ENCODE results near the gene NKAIN1.

NKAIN1 gene

GRCh38 chr1:31163866-31164265 lies 75.8 kb downstream of the NKAIN1 start:
- no peak for DNase-seq (ENCODE audit: insufficient read length, low spot score)
- TF ChIP-seq TAF1 (IDR thresholded peaks at IDR 0.05; ENCODE audit: low read depth, low read length), result no peak
- TF ChIP-seq SPI1 (IDR thresholded peaks at IDR 0.05; ENCODE audit: low read depth, low read length), result no peak
- TF ChIP-seq PAX5 (IDR thresholded peaks at IDR 0.05; ENCODE audit: insufficient read depth, low read length, severe bottlenecking), result no peak
- no peak for TF ChIP-seq POLR2A (IDR thresholded peaks at IDR 0.05; ENCODE audit: low read depth, low read length)
- TF ChIP-seq POU2F2 (IDR thresholded peaks at IDR 0.05; ENCODE audit: low read depth, low read length), result no peak
- no peak for TF ChIP-seq POLR2AphosphoS5 (IDR thresholded peaks at IDR 0.05; ENCODE audit: low read depth, low read length)
- FAIRE-seq, result no peak

- DNase-seq (ENCODE audit: insufficient read length, low spot score) (no peak), FAIRE-seq (no peak)
- TF ChIP-seq TAF1 (IDR thresholded peaks at IDR 0.05; ENCODE audit: low read depth, low read length) (no peak), SPI1 (IDR thresholded peaks at IDR 0.05; ENCODE audit: low read depth, low read length) (no peak), PAX5 (IDR thresholded peaks at IDR 0.05; ENCODE audit: insufficient read depth, low read length, severe bottlenecking) (no peak), POLR2AphosphoS5 (IDR thresholded peaks at IDR 0.05; ENCODE audit: low read depth, low read length) (no peak), POU2F2 (IDR thresholded peaks at IDR 0.05; ENCODE audit: low read depth, low read length) (no peak), POLR2A (IDR thresholded peaks at IDR 0.05; ENCODE audit: low read depth, low read length) (no peak)
Observed at GRCh38 chr1:31161571-31161970, 78.1 kb downstream of the NKAIN1 start.

GRCh38 chr1:31159869-31160611 lies 79.6 kb downstream of the NKAIN1 start:
- no peak for FAIRE-seq
- TF ChIP-seq PAX5 (IDR thresholded peaks at IDR 0.05; ENCODE audit: insufficient read depth, low read length, severe bottlenecking), result no peak
- TF ChIP-seq POU2F2 (IDR thresholded peaks at IDR 0.05; ENCODE audit: low read depth, low read length), result no peak
- TF ChIP-seq SPI1 (IDR thresholded peaks at IDR 0.05; ENCODE audit: low read depth, low read length), result no peak
- no peak for TF ChIP-seq TAF1 (IDR thresholded peaks at IDR 0.05; ENCODE audit: low read depth, low read length)
- no peak for TF ChIP-seq POLR2AphosphoS5 (IDR thresholded peaks at IDR 0.05; ENCODE audit: low read depth, low read length)
- TF ChIP-seq POLR2A (IDR thresholded peaks at IDR 0.05; ENCODE audit: low read depth, low read length), result no peak
- DNase-seq (ENCODE audit: insufficient read length, low spot score), result no peak

- FAIRE-seq, result no peak
- DNase-seq (ENCODE audit: insufficient read length, low spot score), result no peak
- TF ChIP-seq TAF1 (IDR thresholded peaks at IDR 0.05; ENCODE audit: low read depth, low read length) (no peak), POU2F2 (IDR thresholded peaks at IDR 0.05; ENCODE audit: low read depth, low read length) (no peak), SPI1 (IDR thresholded peaks at IDR 0.05; ENCODE audit: low read depth, low read length) (no peak), POLR2A (IDR thresholded peaks at IDR 0.05; ENCODE audit: low read depth, low read length) (no peak)
Observed at GRCh38 chr1:31159323-31159722, 80.4 kb downstream of the NKAIN1 start.

GRCh38 chr1:31155216-31155806 lies 84.4 kb downstream of the NKAIN1 start:
- peak; percentile 80 for FAIRE-seq
- peak; percentile 66 for DNase-seq (ENCODE audit: insufficient read length, low spot score)
- TF ChIP-seq TAF1 (IDR thresholded peaks at IDR 0.05; ENCODE audit: low read depth, low read length), result no peak
- TF ChIP-seq POLR2A (IDR thresholded peaks at IDR 0.05; ENCODE audit: low read depth, low read length), result no peak
- TF ChIP-seq POU2F2 (IDR thresholded peaks at IDR 0.05; ENCODE audit: low read depth, low read length), result no peak
- no peak for TF ChIP-seq POLR2AphosphoS5 (IDR thresholded peaks at IDR 0.05; ENCODE audit: low read depth, low read length)
- no peak for TF ChIP-seq SPI1 (IDR thresholded peaks at IDR 0.05; ENCODE audit: low read depth, low read length)
- TF ChIP-seq PAX5 (IDR thresholded peaks at IDR 0.05; ENCODE audit: insufficient read depth, low read length, severe bottlenecking), result no peak

GRCh38 chr1:31154632-31155215 lies 85.0 kb downstream of the NKAIN1 start:
- TF ChIP-seq PAX5 (IDR thresholded peaks at IDR 0.05; ENCODE audit: insufficient read depth, low read length, severe bottlenecking) (no peak), POLR2AphosphoS5 (IDR thresholded peaks at IDR 0.05; ENCODE audit: low read depth, low read length) (no peak), POLR2A (IDR thresholded peaks at IDR 0.05; ENCODE audit: low read depth, low read length) (no peak), SPI1 (IDR thresholded peaks at IDR 0.05; ENCODE audit: low read depth, low read length) (no peak), POU2F2 (IDR thresholded peaks at IDR 0.05; ENCODE audit: low read depth, low read length) (no peak), TAF1 (IDR thresholded peaks at IDR 0.05; ENCODE audit: low read depth, low read length) (no peak)
- DNase-seq (ENCODE audit: insufficient read length, low spot score) (peak; percentile 85), FAIRE-seq (peak; percentile 23)

- TF ChIP-seq POLR2AphosphoS5 (IDR thresholded peaks at IDR 0.05; ENCODE audit: low read depth, low read length) (no peak), POLR2A (IDR thresholded peaks at IDR 0.05; ENCODE audit: low read depth, low read length) (no peak), POU2F2 (IDR thresholded peaks at IDR 0.05; ENCODE audit: low read depth, low read length) (no peak), TAF1 (IDR thresholded peaks at IDR 0.05; ENCODE audit: low read depth, low read length) (no peak), SPI1 (IDR thresholded peaks at IDR 0.05; ENCODE audit: low read depth, low read length) (no peak)
- no peak for DNase-seq (ENCODE audit: insufficient read length, low spot score)
- no peak for FAIRE-seq
Observed at GRCh38 chr1:31154000-31154631, 85.6 kb downstream of the NKAIN1 start.

GRCh38 chr1:31153423-31153822 lies 86.3 kb downstream of the NKAIN1 start:
- no peak for FAIRE-seq
- TF ChIP-seq POU2F2 (IDR thresholded peaks at IDR 0.05; ENCODE audit: low read depth, low read length), result no peak
- TF ChIP-seq POLR2A (IDR thresholded peaks at IDR 0.05; ENCODE audit: low read depth, low read length), result no peak
- no peak for TF ChIP-seq POLR2AphosphoS5 (IDR thresholded peaks at IDR 0.05; ENCODE audit: low read depth, low read length)
- TF ChIP-seq PAX5 (IDR thresholded peaks at IDR 0.05; ENCODE audit: insufficient read depth, low read length, severe bottlenecking), result no peak
- no peak for TF ChIP-seq SPI1 (IDR thresholded peaks at IDR 0.05; ENCODE audit: low read depth, low read length)
- no peak for TF ChIP-seq TAF1 (IDR thresholded peaks at IDR 0.05; ENCODE audit: low read depth, low read length)
- no peak for DNase-seq (ENCODE audit: insufficient read length, low spot score)

- no peak for TF ChIP-seq PAX5 (IDR thresholded peaks at IDR 0.05; ENCODE audit: insufficient read depth, low read length, severe bottlenecking)
- no peak for TF ChIP-seq SPI1 (IDR thresholded peaks at IDR 0.05; ENCODE audit: low read depth, low read length)
- no peak for TF ChIP-seq POLR2A (IDR thresholded peaks at IDR 0.05; ENCODE audit: low read depth, low read length)
- FAIRE-seq, result peak; percentile 72
- DNase-seq (ENCODE audit: insufficient read length, low spot score), result no peak
Observed at GRCh38 chr1:31152181-31152795, 87.4 kb downstream of the NKAIN1 start.
